CD4-positive, alpha-beta T cell treated with Interleukin-17A for 4 hours (primary cell): ENCODE measurements around the gene PLEKHH1.

Source experiments
- DNase-seq: peaks from one replicate; pipeline ENCODE4 v3.0.0-alpha.2; 2020; ENCODE audit warnings: mixed read lengths

PLEKHH1 gene

DNA sequence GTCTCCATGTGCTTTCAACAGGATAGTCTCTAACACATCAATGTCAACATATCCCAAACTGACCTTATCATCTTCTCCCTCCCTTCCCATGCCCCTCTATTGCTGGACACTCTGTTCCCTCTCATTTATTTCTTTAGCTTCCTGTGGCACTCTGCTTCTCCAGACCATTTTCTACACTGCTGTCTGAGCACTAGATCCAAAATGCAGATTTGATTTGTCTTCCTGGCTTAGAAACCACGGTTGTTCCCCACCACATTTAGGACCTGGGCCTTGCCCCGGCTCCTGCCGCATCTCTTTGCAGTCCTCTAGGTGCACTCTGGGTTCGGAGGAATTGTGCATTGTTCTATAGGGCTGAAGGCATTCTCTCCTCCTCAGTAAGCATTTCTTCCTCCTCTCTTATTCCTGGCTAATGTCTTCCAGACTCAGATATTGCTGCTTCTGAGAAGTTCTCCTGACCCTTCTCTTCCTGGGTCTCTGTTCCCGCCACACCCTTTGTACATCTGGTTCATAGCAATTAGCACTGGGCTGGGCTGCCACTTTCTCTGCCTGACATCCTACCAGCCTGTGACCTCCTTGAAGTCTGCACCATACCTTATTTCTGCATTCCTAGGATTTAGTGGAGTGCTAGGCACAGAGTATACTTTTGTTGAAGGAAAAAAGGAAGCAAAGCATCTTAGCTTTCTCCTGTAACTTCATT lies 100.5 kb downstream of the PLEKHH1 start:
- DNase-seq: no peak

- DNase-seq: no peak
These were observed 103.3 kb downstream of the PLEKHH1 start for GRCh38 chr14:67636361-67636919.

- no peak for DNase-seq
These were observed 105.6 kb downstream of the PLEKHH1 start for GRCh38 chr14:67638642-67639041.
